Neutrophil (primary cell): ENCODE results near the gene HMGCS1.

Experiments used
- H3K27ac ChIP-seq: fragments of 200-600 bp; sonication (generic); 2 replicates; pipeline ENCODE4 v1.5.1; 2016; ENCODE audit warnings: mild to moderate bottlenecking, moderate library complexity
- H3K27me3 ChIP-seq: fragments of 200-600 bp; sonication (generic); 2 replicates; pipeline ENCODE4 v1.6.0; 2016; ENCODE audit warnings: mild to moderate bottlenecking
- H3K36me3 ChIP-seq: fragments of 200-600 bp; sonication (generic); 2 replicates; pipeline ENCODE4 v1.5.1; 2017
- H3K4me1 ChIP-seq, 2 experiments: fragments of 200-600 bp in 1 of 2; sonication (generic) in 1 of 2; 1 replicate in 1 of 2; 2 replicates in 1 of 2; pipeline versions ENCODE4 v1.5.1 to v1.6.1; 2013 to 2016; ENCODE audit warnings: low read depth in 1 of 2, low read length in 1 of 2, mild to moderate bottlenecking in 1 of 2, moderate library complexity in 1 of 2; ENCODE audit not compliant: control insufficient read depth in 1 of 2, insufficient read depth in 1 of 2
- H3K4me3 ChIP-seq, 2 experiments: fragments of 200-600 bp in 1 of 2; sonication (generic) in 1 of 2; 1 replicate in 1 of 2; 2 replicates in 1 of 2; pipeline ENCODE4 v1.5.1; 2013 to 2016; ENCODE audit warnings: low read depth in 1 of 2, low read length in 1 of 2, mild to moderate bottlenecking in 1 of 2, moderate library complexity in 1 of 2
- H3K9me3 ChIP-seq: fragments of 200-600 bp; sonication (generic); 2 replicates; pipeline ENCODE4 v1.5.1; 2016
- TF ChIP-seq, protein P1 (sequence below): fragments of 200-600 bp; sonication (generic); IDR thresholded peaks from 2 replicates; pipeline ENCODE4 v1.5.1; 2016; ENCODE audit warnings: antibody characterized with exemption

Gene HMGCS1

DNA sequence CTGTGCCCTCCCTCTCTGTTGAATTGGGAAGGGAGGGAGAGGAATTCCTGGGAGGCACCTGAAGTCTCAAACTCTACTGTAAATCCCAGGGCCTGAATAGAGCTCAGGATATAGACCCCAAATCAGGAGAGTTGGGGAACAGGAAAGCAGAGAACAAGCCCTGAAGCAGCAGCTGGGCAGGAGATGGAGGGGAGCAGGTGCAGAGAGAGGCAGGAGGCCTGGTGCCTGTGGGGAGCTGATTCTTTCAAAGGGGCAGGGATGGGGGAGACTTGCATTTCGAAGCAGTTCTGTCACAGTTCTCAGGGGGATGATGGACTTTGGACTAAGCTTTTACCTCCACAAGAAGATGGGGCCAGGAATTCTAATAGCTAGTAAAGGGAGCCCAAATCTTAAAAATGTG is 71.0 kb downstream of the HMGCS1 start:
- no peaks in the 10 kb centered on the region for H3K9me3 ChIP-seq
- H3K27me3 ChIP-seq, result peaks cover 21% of the 10 kb centered on the region
- no peak overlapping the region for H3K27ac ChIP-seq
- H3K36me3 ChIP-seq, result no peaks in the 10 kb centered on the region
- TF ChIP-seq, protein P1, sequence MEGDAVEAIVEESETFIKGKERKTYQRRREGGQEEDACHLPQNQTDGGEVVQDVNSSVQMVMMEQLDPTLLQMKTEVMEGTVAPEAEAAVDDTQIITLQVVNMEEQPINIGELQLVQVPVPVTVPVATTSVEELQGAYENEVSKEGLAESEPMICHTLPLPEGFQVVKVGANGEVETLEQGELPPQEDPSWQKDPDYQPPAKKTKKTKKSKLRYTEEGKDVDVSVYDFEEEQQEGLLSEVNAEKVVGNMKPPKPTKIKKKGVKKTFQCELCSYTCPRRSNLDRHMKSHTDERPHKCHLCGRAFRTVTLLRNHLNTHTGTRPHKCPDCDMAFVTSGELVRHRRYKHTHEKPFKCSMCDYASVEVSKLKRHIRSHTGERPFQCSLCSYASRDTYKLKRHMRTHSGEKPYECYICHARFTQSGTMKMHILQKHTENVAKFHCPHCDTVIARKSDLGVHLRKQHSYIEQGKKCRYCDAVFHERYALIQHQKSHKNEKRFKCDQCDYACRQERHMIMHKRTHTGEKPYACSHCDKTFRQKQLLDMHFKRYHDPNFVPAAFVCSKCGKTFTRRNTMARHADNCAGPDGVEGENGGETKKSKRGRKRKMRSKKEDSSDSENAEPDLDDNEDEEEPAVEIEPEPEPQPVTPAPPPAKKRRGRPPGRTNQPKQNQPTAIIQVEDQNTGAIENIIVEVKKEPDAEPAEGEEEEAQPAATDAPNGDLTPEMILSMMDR, result no peak
- no peak overlapping the region for H3K4me3 ChIP-seq
- no peaks in the 10 kb centered on the region for H3K4me1 ChIP-seq
